Vagina (tissue), 2 donors: ENCODE measurements around the gene OMG. TPM values are rescaled to one million over a fixed set of nuclear protein-coding genes. Genes with fewer than 3 reads are reported as not detected.

Source experiments
- DNase-seq, 2 donors: peaks; one replicate each; pipeline ENCODE4 v3.0.0-alpha.2; 2017; ENCODE audit errors: extremely low spot score in 2 of 2
- H3K27ac ChIP-seq: fragments of 200-600 bp; sonication (generic); one replicate; pipeline ENCODE4 v1.5.1; 2019
- H3K27me3 ChIP-seq: fragments of 200-600 bp; sonication (generic); one replicate; pipeline ENCODE4 v1.5.1; 2019
- H3K36me3 ChIP-seq, 2 donors: fragments of 200-600 bp; sonication (generic); one replicate each; pipeline ENCODE4 v1.5.1; 2017 to 2019
- H3K4me1 ChIP-seq: fragments of 200-600 bp; sonication (generic); one replicate; pipeline ENCODE4 v1.5.1; 2019
- H3K4me3 ChIP-seq, 2 donors: fragments of 200-600 bp; sonication (generic); 1 replicate in 1 of 2; 2 replicates in 1 of 2; pipeline ENCODE4 v1.5.1; 2016 to 2019
- H3K9me3 ChIP-seq: fragments of 200-600 bp; sonication (generic); one replicate; pipeline ENCODE4 v1.5.1; 2019
- CTCF ChIP-seq, 3 experiments: fragments of 450-650 bp in 2 of 3; fragments of 200-600 bp in 1 of 3; sonication (generic) in 1 of 3; IDR thresholded peaks; one replicate each; pipeline ENCODE4 v1.5.1; 2017 to 2019; ENCODE audit warnings: antibody characterized with exemption in 3 of 3, mild to moderate bottlenecking in 2 of 3, moderate library complexity in 2 of 3
- POLR2A ChIP-seq, 2 donors: fragments of 450-650 bp; IDR thresholded peaks; one replicate each; pipeline ENCODE4 v1.6.1; 2017; ENCODE audit warnings: antibody characterized with exemption in 2 of 2, mild to moderate bottlenecking in 2 of 2, moderate library complexity in 2 of 2
- POLR2AphosphoS5 ChIP-seq, 2 donors: sonication (generic); formaldehyde crosslinking; IDR thresholded peaks; one replicate each; pipeline ENCODE4 v1.9.0; 2017; ENCODE audit warnings: antibody characterized with exemption in 2 of 2, mild to moderate bottlenecking in 2 of 2, low read depth in 1 of 2; ENCODE audit not compliant: insufficient read depth in 1 of 2
- intact Hi-C: fragments of 100-400 bp; cut with DNase I; formaldehyde crosslinking; loops from one replicate; pipeline ENCODE4 v1.15.1; 2023
- total RNA-seq: library from RNA; depleted of rRNA; stranded (reverse); fragments of >200 nt; gene quantifications from one replicate; pipeline ENCODE4 v1.2.3, GENCODE V29; 2016

Gene OMG
- total RNA-seq, 1 donor from 2014 or later: not detected

GRCh38 chr17:31275116-31275515 lies 21.9 kb downstream of the OMG start:
- Histone ChIP-seq H3K27me3 (no peaks in the 10 kb centered on the region), H3K4me3 (no peak overlapping the region), H3K36me3 (no peaks in the 10 kb centered on the region), H3K27ac (no peak overlapping the region), H3K9me3 (no peaks in the 10 kb centered on the region), H3K4me1 (peaks cover 22% of the 10 kb centered on the region)
- TF ChIP-seq POLR2AphosphoS5 (IDR thresholded peaks at IDR 0.05; ENCODE audit: insufficient read depth in 1 of 2, low read depth in 1 of 2) (no peak), POLR2A (IDR thresholded peaks at IDR 0.05) (no peak), CTCF (IDR thresholded peaks at IDR 0.05) (no peak)
- intact Hi-C loops: no loop called here
- DNase-seq: no peak

GRCh38 chr17:31274252-31274651 lies 22.8 kb downstream of the OMG start:
- peaks cover 30% of the 10 kb centered on the region for H3K4me1 ChIP-seq
- no peaks in the 10 kb centered on the region for H3K27me3 ChIP-seq
- no peak overlapping the region for H3K27ac ChIP-seq
- no peaks in the 10 kb centered on the region for H3K9me3 ChIP-seq
- TF ChIP-seq POLR2A (IDR thresholded peaks at IDR 0.05) (no peak), POLR2AphosphoS5 (IDR thresholded peaks at IDR 0.05; ENCODE audit: insufficient read depth in 1 of 2, low read depth in 1 of 2) (peak; percentile 13 to 95)
- DNase-seq: no peak
- no peak overlapping the region for H3K4me3 ChIP-seq
- H3K36me3 ChIP-seq: no peaks in the 10 kb centered on the region
- intact Hi-C loops: no loop called here

GRCh38 chr17:31273516-31273915 lies 23.5 kb downstream of the OMG start:
- intact Hi-C loops: no loop called here
- DNase-seq: no peak
- H3K9me3 ChIP-seq: no peaks in the 10 kb centered on the region
- no peak overlapping the region for H3K4me3 ChIP-seq
- H3K27ac ChIP-seq: no peak overlapping the region
- H3K4me1 ChIP-seq: peaks cover 31% of the 10 kb centered on the region
- H3K27me3 ChIP-seq: no peaks in the 10 kb centered on the region
- TF ChIP-seq POLR2A (IDR thresholded peaks at IDR 0.05) (no peak), CTCF (IDR thresholded peaks at IDR 0.05) (no peak), POLR2AphosphoS5 (IDR thresholded peaks at IDR 0.05; ENCODE audit: insufficient read depth in 1 of 2, low read depth in 1 of 2) (no peak)
- no peaks in the 10 kb centered on the region for H3K36me3 ChIP-seq

- Histone ChIP-seq H3K27me3 (no peaks in the 10 kb centered on the region), H3K4me1 (peaks cover 31% of the 10 kb centered on the region), H3K4me3 (no peak overlapping the region), H3K9me3 (no peaks in the 10 kb centered on the region), H3K27ac (no peak overlapping the region), H3K36me3 (no peaks in the 10 kb centered on the region)
- no peak for DNase-seq
- intact Hi-C loops: no loop called here
- TF ChIP-seq POLR2A (IDR thresholded peaks at IDR 0.05) (no peak), POLR2AphosphoS5 (IDR thresholded peaks at IDR 0.05; ENCODE audit: insufficient read depth in 1 of 2, low read depth in 1 of 2) (no peak), CTCF (IDR thresholded peaks at IDR 0.05) (no peak)
Measured at GRCh38 chr17:31272803-31273202, 24.2 kb downstream of the OMG start.

- DNase-seq: no peak
- intact Hi-C loops: no loop called here
- Histone ChIP-seq H3K27ac (no peak overlapping the region), H3K4me3 (no peak overlapping the region), H3K27me3 (no peaks in the 10 kb centered on the region), H3K9me3 (no peaks in the 10 kb centered on the region), H3K36me3 (no peaks in the 10 kb centered on the region), H3K4me1 (peaks cover 31% of the 10 kb centered on the region)
- TF ChIP-seq POLR2A (IDR thresholded peaks at IDR 0.05): no peak
- TF ChIP-seq CTCF (IDR thresholded peaks at IDR 0.05): no peak
- no peak for TF ChIP-seq POLR2AphosphoS5 (IDR thresholded peaks at IDR 0.05; ENCODE audit: insufficient read depth in 1 of 2, low read depth in 1 of 2)
Measured at GRCh38 chr17:31272236-31272635, 24.8 kb downstream of the OMG start.
